Anterior cingulate cortex (tissue), 58 donors: ENCODE data around the gene FBXL15.

Source experiments
- DNase-seq, 58 donors: peaks; one replicate each; lab custom pipeline; 2025; lab: John Stamatoyannopoulos, UW

The FBXL15 gene

GRCh38 chr10:102424145-102424544, 3.5 kb downstream of the FBXL15 start:
- DNase-seq = no peak

- no peak for DNase-seq
These were observed 4.3 kb downstream of the FBXL15 start for GRCh38 chr10:102424916-102425315.

DNA sequence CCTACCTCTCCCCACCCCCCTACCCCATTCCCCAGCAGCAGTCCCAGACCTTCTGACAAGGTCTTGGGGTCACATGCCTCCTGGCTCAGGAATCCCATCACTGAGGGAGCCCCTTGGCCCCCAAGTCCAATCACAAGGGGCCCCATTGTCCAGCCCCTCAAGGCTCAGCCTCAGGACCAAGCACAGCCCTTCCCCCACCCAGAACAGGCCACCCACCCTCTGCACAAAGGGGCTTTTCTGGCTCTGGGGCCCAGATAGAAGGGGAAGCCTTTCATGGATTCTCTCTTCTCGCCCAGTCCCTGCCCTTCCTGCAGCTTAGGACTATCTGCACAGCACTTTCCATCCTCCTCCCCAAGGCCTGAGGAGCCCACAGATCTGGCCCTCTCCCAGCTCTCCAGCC, 4.8 kb downstream of the FBXL15 start:
- no peak for DNase-seq

DNA sequence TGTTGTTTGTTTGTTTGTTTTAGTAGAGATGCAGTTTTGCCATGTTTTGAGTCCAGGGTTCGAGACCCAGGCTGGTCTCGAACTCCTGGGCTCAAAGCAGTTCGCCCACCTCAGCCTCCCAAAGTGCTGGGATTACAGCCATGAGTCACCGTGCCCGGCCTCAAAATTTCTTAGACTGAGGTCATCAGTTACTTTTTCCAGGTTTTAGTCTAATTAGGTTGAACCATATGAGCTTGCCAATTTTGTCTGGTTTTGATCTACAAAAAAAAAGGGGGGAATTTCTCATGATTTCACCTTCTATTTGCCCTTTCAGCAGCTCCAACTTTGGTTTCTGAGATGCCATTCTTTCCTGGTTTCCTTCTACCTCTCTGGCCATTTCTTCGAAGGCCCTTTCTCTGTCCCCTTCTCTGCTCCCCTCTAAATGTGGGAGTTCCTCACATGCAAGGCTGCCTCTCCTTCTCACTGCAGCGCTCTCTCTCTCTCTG, 6.2 kb downstream of the FBXL15 start:
- no peak for DNase-seq

- DNase-seq = no peak
These were observed 8.8 kb downstream of the FBXL15 start for GRCh38 chr10:102429468-102429867.

GRCh38 chr10:102431452-102432124, 11.0 kb downstream of the FBXL15 start:
- DNase-seq = peak in 1 of 58 donors; percentile 25

- peak; percentile 52 to 98 (median 93) for DNase-seq
These were observed 11.7 kb downstream of the FBXL15 start, which contains the start of gene CUEDC2 for GRCh38 chr10:102432162-102432950. Gene CUEDC2 (minus strand): TSS chr10:102432574. CDS start chr10:102425188, 7,386 bp downstream.

DNA sequence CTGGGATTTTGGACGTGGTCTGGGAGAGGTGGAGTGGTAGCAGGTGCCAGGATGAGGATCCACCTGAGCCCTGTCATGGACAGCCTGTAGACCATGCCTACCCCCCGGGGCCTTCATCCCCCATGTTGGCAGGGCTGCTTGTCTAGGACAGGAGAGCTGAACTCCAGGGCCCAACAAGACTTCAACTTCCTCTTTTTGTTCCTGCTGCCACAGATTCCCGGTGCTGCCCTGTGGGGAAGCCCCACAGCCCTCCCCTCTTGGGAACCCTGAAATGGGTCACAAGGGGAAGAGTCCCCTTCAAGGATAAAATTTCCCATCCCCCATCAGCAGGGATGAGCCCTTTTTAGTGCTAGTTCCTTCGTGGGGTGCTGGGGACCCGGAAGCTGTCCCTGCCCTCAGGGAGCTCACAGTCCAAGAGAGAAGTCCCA, 13.0 kb downstream of the FBXL15 start:
- no peak for DNase-seq

GRCh38 chr10:102434394-102435132, 13.9 kb downstream of the FBXL15 start:
- DNase-seq = no peak

- peak in 1 of 58 donors; percentile 19 for DNase-seq
These were observed 14.5 kb downstream of the FBXL15 start for GRCh38 chr10:102435133-102435497.

DNA sequence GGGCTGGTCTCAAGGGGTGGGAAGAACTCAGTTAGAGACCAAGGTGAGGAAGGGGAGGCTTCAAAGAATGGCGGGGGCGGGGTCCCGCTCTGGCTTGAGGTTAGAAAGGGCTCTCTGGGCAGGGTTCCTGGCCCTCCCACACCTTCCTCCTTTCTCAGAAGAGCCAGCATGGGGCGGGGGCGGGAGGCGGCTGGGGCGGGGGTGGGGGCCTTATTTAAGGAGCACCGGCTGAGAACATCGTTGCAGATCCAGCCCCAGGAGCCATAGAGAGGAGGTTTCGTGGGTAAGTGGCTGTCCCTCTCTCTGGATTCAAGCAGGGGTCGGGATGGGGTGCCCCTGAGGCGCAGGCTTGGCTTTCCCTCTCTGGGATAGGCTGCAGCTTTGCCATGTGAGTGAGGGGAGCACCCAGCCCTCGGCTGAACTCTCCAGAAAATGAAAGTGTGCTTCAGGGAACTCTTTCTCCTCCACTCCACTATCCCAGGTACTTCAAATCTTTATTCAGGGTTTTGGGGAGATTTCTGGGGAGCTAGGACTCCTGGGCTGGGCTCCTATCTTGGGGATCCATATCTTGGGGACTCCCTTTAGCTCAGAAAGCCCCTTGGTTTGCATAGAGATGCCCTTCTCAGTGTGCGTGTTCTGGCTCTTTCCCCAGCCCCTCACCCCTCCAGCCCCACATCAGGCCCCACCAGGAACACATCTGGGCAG, 15.0 kb downstream of the FBXL15 start:
- peak in 9 of 58 donors; percentile 15 to 46 (median 19) for DNase-seq

- no peak for DNase-seq
These were observed 15.7 kb downstream of the FBXL15 start for GRCh38 chr10:102436312-102436711.

DNA sequence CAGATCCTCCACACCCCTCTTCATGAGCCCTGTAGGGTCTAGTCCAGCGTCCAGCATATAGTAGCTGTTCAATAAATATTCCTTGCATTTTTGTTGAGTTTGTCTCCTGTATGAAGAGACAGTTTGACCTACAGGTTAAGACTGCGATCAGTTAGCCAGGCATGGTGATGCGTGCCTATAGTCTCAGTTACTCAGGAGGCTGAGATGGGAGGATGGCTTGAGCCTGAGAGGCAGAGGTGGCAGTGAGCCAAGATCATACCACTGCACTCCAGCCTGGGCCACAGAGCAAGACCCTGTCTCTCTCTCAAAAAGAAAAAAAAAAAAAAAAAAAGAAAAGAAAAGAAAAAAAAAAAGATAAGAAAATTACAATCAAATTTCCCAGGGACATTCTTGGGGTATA, 16.9 kb downstream of the FBXL15 start:
- no peak for DNase-seq

DNA sequence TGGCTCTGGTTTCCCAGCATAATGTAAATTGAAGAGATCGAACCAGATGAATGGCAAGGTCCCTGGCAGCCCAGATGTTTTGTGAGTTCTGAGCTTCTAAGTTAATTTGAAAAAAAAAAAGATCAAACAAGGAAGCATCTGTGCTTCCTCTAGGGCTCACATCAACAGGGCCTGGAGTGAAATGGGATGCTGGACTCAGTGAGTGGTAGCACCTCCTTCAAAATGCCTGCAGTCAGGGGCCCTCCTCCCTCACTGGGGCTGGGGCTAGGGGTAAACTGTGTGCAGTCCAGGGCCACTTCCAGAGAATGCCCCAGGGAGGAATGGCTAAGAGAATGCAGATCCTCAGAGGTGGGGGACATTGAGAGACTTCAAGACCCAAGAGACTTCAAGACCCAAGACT, 17.7 kb downstream of the FBXL15 start:
- no peak for DNase-seq

GRCh38 chr10:102444851-102445250, 24.2 kb downstream of the FBXL15 start:
- no peak for DNase-seq

GRCh38 chr10:102449321-102450123, 28.9 kb downstream of the FBXL15 start:
- DNase-seq = peak in 40 of 58 donors; percentile 10 to 80 (median 42)

DNA sequence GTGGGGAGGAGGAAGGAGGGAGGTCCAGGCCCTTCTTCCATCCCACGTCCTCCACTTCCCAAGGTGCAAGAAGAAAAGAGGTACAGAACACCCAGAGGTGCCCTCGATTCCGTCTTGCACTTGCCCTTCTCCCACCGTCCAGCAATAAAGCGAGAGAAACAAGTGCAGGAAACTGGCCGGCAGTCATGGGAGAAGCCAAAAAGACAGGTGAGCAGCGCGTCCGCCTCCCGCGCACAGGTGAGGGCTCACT, 29.4 kb downstream of the FBXL15 start:
- DNase-seq = peak in 1 of 58 donors; percentile 61

- peak in 56 of 58 donors; percentile 25 to 90 (median 68) for DNase-seq
These were observed 29.9 kb downstream of the FBXL15 start for GRCh38 chr10:102450374-102451104.
